Endometrial microvascular endothelial cells (primary cell): ENCODE measurements around the gene GALNT11. TPM values are rescaled to one million over a fixed set of nuclear protein-coding genes. Genes with fewer than 3 reads are reported as not detected.
"Not testable (repeated sequence)": the region's sequence is repeated elsewhere in the genome, so short reads cannot be mapped to it uniquely, and the experiment has no call there.

Source experiments
- in situ Hi-C: cut with HindIII; loops from 2 replicates; pipeline ENCODE4 v1.10.0; 2017; ENCODE audit warnings: low sequenced_read_pairs, low pct_unique_long_range_greater_than_20kb; ENCODE audit errors: inconsistent ontology term
- total RNA-seq: library from RNA; depleted of rRNA; stranded (reverse); fragments of >200 nt; gene quantifications from one replicate; pipeline ENCODE4 v1.2.3, GENCODE V29; 2015; ENCODE audit errors: inconsistent ontology term

GALNT11 gene
- total RNA-seq, 1 donor from 2014 or later = 46.0 TPM

DNA sequence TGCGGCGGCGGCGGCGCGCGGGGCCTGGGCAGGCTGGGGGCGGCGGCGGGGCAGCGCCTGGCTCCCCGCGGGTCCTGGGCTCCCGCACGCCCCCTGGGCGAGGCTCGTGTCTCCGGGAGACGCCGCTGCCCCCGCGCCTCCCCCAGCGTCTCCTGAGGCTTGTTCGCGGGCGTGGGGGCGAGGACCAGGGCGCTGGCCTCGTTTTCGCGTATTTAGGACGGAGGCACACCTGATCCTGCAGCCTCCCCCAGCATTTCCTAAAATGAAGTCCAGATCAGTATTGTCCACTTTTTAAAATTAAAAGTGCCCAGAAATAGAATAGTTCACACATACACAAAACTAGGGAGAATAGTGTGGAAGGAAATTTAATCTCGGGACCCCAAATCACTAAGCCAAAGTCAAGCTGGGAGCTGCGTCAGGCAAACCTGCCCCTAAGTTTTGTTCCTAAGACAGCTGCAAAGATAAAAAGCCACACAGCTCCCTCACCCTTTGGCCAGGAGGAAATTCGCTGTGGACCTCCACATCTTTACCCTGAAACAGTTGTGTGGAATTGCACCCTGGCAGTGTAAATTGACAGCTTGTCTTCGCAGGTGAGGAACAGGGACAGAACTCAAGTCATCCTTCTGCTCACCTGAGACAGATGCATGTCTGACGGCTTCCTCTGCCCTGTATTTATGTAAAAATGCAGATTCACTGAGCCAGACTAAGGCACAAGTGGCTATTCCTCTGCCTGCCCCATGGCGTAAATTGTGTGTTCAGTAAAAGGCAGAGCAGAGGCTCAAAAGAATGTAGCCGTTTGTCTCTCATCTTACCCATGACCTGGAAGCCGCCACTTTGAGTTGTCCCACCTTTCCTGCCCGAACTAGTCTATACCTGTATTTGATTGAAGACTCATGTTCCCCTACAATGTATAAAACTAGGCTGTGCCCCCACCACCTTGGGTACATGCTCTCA lies 740 bp downstream of the GALNT11 start:
- in situ Hi-C loops = no loop called here

DNA sequence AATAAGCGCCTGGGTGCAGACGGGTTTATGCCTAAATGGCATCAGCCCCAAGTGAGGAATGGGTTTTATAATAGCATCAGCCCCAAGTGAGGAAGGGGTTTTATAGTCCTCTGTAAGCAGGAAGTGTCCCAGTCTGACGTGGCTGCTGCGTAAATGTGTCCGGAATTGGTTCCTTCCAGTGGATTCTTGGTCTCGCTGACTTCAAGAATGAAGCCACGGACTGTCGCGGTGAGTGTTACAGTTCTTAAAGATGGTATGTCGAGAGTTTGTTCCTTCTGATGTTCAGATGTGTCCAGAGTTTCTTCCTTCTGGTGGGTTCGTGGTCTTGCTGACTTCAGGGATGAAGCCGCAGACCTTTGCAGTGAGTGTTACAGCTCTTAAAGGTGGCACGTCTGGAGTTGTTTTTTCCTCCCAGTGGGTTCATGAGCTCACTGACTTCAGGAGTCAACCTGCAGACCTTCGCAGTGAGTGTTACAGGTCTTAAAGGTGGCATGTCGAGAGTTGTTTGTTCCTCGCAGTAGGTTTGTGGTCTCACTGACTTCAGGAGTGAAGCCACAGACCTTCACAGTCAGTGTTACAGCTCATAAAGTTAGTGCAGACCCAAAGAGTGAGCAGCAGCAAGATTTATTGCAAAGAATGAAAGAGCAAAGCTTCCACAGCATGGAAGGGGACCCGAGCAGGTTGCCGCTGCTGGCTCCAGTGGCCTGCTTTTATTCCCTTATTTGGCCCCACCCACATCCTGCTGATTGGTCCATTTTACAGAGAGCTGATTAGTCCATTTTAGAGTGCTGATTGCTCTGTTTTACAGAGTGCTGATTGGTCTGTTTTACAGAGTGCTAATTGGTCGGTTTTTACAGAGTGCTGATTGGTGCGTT lies 2.3 kb downstream of the GALNT11 start:
- in situ Hi-C loops = not testable (repeated sequence)

DNA sequence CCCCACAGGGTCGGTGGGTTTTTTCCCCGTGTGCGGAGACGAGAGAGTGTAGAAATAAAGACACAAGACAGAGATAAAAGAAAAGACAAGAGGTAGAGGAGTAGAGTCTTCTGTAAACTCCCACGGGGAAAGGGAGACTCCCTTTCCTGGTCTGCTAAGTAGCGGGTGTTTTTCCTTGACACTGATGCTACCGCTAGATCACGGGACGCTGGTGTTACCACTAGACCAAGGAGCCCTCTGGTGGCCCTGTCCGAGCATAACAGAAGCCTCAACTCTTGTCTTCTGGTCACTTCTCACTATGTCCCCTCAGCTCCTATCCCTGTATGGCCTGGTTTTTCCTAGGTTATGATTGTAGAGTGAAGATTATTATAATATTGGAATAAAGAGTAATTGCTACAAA lies 4.6 kb downstream of the GALNT11 start:
- in situ Hi-C loops = not testable (repeated sequence)

DNA sequence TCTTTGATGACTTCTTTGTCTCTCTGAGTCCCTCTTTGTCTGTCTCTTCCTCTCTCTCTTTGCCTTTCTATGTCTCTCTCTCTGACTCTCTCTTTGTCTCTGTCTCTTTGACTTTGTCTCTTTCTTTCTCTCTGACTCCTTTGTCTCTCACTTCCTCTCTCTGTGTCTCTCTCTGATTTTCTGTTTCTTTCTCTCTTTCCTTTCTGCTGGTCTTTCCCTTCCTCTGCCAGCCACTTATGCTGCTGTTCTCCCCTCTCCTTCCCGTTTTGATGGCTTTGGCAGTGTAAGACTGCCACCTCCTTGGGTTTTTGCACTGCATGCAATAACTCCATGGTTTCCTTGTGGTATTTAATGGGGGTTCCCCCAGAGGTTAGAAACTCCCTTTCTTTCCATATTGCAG lies 5.2 kb downstream of the GALNT11 start:
- in situ Hi-C loops = not testable (repeated sequence)

DNA sequence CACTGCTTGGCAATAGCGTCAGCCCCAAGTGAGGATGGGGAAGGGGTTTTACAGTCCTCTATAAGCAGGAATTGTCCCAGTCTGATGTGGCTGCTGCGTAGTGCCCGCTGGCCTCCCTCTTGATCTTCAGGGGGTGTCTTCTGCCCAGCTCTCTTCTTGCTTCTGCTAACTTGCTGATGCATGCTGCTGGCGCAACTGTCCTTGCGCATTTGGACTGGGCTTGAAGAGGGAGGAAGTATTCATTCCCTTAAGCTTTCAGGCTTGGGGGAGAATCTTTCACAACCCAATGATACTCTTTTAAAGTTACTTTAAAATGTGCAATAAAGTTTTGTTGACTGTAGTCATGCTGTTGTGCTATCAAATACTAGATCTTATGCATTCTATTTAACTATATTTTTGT lies 10.3 kb downstream of the GALNT11 start:
- in situ Hi-C loops = no loop called here

DNA sequence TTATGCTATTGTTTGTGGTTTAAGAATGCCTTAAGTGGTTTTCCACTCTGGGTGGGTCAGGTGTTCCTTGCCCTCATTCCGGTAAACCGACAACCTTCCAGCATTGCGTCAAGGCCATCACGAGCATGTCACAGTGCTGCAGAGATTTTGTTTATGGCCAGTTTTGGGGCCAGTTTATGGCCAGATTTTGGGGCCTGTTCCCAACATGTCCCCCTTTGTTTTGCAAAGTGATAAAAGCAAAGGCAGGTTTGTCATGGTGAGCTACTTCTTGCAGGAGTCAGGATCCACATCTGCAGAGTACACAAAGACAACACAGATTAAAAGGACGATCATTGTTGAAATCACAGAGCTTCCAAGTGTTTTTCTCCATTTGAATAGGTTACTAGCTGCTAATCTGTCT lies 12.9 kb downstream of the GALNT11 start:
- in situ Hi-C loops = not testable (repeated sequence)

DNA sequence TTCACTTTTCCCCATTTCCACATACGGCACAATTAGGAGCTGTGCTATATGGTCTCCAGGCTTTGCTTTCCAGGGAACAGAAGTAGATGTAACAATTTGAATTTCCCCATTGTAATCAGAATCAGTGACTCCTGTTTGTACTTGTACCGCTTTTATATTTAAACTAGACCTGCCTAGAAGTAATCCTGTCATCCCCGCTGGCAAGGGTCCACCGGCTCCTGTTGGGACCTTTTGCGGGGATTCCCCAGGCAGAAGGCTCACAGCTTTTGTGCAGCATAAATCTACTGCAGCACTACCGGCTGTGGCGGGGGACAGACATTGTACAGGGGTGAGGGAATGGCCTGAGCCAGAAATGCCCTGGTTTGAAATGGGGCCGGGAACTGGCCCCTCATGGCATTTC lies 17.6 kb downstream of the GALNT11 start:
- in situ Hi-C loops = not testable (repeated sequence)

DNA sequence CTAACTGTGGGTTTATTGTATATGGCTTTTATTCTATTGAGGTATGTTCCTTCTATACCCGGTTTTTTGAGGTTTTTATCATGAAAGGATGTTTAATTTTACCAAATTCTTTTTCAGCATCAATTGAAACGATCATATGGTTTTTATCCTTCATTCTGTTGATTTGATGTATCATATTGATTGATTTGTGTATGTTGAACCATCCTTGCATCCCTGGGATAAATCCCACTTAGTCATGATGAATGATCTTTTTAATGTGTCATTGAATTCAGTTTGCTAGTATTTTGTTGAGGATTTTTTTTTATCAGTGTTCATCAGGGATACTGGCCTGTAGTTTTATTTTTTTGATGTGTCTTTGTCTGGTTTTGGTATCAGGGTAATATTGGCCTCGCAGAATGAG lies 19.4 kb downstream of the GALNT11 start:
- in situ Hi-C loops = not testable (repeated sequence)

DNA sequence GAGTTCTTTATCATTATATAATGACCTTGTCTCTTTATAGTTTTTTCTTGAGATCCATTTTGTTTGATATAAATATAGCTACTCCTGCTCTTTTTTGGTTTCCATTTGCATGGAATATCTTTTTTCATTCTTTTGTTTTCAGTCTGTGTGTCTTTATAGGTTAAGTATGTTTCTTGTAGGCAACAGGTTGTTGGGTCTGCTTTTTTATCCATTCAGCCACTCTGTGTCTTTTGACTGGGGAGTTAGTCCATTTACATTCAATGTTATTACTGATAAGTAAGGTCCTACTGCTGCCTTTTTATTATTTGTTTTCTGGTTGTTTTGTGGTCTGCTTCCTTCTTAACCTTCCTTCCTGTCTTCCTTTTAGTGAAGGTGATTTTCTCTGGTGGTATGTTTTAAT lies 21.1 kb downstream of the GALNT11 start:
- in situ Hi-C loops = no loop called here

DNA sequence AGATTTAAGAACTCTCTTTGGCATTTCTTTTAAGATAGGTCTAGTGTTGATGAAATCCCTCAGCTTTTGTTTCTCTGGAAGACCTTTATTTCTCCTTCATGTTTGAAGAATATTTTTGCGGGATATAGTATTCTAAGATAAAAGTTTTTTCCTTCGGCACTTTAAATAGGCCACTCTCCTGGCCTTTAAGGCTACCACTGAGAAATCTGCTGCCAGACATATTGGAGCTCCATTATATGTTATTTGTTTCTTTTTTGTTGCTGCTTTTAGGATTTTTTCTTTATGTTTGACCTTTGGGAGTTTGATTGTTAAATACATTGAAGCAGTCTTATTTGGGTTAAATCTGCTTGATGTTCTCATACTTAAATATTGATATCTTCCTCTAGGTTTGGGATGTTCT lies 22.6 kb downstream of the GALNT11 start:
- in situ Hi-C loops = no loop called here

DNA sequence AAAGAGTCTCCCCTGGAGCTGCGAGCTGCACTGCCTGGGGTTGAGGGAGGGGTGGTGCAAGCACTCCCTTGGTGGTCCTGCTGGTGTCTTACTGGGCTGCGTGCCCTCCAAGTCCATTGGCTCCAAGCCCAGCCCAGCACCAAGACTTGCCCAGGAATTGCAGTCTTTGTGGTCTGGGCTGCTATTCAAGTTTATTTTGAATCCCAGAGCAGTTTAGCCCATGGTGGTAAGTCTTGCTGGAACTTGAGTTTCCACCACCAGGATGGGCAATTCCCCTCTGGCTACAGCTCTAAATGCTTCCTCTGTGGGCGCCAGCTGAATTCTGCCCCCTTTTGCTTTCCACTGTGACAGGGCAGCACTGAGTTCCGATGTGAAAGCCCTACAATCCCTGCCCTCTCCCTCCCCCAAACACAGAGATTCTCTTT lies 25.1 kb downstream of the GALNT11 start:
- in situ Hi-C loops = no loop called here

DNA sequence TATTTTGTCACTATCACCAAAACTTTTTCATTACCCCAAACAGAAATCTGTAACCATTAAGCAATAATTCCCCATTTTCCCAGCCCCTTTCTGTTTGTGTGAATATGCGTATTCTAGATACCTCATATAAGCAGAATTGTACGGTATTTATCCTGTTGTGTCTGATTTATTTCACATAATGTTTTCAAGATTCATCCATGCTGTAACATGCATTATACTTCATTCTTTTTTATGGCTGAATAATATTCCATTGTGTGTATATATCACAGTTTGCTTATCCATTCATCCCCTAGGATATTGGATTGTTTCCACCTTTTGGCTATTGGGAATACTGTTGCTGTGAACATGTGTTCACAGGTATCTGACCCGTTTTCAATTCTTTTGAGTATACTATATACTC lies 26.5 kb downstream of the GALNT11 start:
- in situ Hi-C loops = no loop called here

DNA sequence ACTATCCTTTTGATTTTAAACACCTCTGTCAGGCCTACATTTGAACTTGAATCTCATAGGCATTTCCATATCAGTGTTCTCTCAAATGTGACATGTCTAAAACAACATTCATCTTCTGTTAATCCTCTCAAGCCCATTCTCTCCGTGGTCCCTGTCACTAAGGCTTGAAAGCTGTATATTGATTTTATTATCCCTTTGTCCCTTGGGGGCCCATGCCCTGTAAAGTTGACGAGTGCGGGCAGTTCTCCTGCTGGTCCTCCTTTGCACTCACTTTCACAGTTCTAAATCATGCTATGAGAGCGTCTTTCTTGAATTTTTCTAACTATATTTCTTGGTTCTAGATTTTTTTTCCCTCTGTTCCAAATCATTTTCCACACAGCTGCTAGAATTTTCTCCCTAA lies 27.3 kb downstream of the GALNT11 start:
- in situ Hi-C loops = no loop called here

DNA sequence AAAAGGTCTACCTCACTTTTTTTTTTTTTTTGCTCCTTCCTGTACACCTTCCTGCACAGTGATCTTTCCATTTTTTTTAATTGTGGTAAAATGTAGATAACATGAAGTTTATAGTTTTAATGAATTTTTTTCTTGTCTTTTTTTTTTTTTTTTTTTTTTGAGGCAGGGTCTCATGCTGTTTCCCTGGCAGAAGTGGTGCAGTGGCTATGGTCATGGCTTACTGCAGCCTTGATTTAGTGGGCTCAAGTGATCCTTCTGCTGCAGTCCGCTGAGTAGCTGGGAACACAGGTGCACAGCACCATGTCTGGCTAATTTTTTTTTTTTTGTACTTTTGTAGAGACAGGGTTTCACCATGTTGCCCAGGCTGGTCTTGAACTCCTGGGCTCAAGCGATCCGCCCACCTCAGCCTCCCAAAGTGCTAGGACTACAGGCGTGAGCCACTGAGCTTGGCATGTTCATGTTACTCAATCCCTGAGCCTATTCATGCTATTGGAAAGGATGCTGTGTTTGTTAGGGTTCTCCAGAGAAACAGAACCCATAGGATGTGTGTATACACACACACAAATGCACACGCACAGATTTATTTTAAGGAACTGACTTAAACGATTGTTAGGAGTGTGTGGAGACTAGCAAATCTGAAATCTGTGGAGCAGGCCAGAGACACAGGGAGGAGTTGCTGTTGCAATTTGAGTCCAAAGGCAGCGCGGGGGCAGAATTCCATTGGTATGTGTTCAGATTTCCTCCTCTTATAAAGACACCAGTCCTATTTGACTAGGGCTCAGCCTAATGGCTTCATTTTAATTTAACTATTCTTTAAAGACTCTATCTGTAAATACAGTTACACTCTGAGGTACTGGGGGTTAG lies 29.1 kb downstream of the GALNT11 start:
- in situ Hi-C loops = no loop called here

DNA sequence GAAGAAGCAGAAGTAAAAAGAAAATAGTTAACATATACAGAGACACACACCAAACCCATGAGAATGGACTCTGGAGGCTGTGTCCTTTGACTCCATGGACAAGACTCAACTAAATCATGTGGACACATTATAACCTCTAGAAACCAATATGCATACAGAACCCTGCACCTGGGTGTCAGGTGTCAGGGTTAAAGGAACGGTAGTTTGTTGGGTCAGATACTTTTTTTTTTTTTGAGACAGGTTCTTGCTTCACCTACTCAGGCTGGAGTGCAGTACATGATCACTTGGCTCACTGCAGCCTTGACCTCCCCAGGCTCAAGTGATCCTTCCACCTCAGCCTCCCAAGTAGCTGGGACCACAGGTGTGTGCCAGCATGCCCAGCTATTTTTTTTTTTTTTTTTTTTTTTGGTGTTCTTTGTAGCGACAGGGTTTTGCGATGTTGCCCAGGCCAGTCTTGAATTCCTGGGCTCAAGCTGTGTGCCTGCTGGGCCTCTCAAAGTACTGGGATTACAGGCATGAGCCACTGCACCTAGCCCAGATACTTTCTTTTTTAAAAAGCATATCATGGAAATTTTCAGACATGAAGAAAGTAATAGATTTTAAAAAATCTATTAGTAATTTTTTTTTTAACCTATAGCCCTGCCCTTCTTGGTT lies 31.3 kb downstream of the GALNT11 start:
- in situ Hi-C loops = no loop called here

DNA sequence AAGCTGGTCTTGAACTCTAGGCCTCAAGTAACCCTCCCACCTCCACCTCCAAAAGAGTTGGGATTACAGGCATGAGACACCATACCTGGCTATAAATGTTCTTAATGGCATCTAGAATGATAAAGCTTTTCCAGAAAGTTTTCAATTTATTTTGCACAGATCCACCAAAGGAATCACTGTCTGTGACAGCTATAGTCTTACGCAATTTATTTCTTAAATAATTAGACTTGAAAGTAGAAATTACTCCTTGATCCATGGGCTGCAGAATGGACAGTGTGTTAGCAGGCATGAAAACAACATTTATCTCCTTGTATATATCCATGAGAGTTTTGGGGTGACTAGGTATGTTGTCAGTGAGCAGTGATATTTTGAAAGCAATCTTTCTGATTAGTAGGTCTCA lies 33.8 kb downstream of the GALNT11 start:
- in situ Hi-C loops = no loop called here

DNA sequence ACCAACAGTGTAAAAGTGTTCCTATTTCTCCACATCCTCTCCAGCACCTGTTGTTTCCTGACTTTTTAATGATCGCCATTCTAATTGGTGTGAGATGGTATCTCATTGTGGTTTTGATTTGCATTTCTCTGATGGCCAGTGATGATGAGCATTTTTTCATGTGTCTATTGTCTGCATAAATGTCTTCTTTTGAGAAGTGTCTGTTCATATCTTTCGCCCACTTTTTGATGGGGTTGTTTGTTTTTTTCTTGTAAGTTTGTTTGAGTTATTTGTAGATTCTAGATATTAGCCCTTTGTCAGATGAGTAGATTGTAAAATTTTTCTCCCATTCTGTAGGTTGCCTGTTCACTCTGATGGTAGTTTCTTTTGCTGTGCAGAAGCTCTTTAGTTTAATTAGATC lies 35.6 kb downstream of the GALNT11 start:
- in situ Hi-C loops = not testable (repeated sequence)

DNA sequence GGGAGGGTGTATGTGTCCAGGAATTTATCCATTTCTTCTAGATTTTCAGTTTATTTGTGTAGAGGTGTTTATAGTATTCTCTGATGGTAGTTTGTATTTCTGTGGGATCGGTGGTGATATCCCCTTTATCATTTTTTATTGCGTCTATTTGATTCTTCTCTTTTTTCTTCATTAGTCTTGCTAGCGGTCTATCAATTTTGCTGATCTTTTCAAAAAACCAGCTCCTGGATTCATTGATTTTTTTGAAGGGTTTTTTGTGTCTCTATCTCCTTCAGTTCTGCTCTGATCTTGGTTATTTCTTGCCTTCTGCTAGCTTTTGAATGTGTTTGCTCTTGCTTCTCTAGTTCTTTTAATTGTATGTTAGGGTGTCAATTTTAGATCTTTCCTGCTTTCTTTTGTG lies 37.7 kb downstream of the GALNT11 start:
- in situ Hi-C loops = not testable (repeated sequence)
